ENCODE measurements around the gene DNAJC10. TPM values are rescaled to one million over a fixed set of nuclear protein-coding genes. Genes with fewer than 3 reads are reported as not detected.

DNAJC10 gene
- total RNA-seq, 2 donors from 2014 or later = 42.8 to 52.9 TPM

GRCh38 chr2:182831921-182832320 is 115.9 kb downstream of the DNAJC10 start:
- no peaks in the 10 kb centered on the region for H3K27me3 ChIP-seq (replicated peaks; ENCODE audit: insufficient read depth)
- intact Hi-C loops (cut with DNase I) = no loop called here
- H3K4me3 ChIP-seq = no peak overlapping the region
- no peak overlapping the region for H3K27ac ChIP-seq
- no peak for TF ChIP-seq POLR2A (IDR thresholded peaks at IDR 0.05)
- no peak for TF ChIP-seq POLR2AphosphoS5 (IDR thresholded peaks at IDR 0.05)
- no peak for TF ChIP-seq CTCF (IDR thresholded peaks at IDR 0.05)
- DNase-seq (ENCODE audit: low spot score) = no peak
- H3K4me1 ChIP-seq (replicated peaks) = no peaks in the 10 kb centered on the region
- no peaks in the 10 kb centered on the region for H3K36me3 ChIP-seq
- WGBS = 63% methylated on average over 3 of the region's 3 CpGs
- H3K9me3 ChIP-seq = no peaks in the 10 kb centered on the region

DNA sequence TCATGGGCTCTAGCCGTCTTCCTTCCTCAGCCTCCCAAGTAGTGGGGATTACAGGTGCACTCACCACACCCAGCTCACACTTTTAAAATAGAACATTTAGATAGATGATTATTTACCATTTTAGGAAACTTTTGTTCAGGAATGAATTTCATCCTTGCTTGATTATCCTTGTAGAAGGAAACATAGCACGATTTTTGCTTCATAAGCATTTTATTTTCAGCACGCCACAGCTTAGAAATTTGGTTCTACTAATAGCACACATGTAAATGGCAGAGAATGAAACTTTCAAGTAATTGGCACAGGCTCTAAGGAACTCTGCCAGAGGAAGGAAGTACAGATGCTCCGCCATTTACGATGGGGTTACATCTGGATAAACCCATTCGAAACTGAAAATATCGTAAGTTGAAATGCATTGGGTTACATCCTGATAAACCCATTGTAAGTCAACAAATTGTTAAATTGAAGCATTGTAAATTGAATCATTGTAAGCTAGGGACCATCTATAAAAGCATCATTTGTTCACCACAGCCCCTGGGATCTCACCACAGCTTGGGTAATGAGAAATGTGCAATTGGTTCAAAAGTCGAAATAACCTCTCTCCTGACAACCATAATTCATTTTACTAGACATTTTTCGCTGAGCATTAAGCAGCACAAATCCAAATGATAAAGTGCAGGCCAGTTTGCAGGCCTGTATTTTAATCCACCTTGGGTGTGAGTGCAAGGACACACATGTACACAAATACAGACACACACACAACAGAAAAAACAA is 117.2 kb downstream of the DNAJC10 start:
- Histone ChIP-seq H3K36me3 (no peaks in the 10 kb centered on the region), H3K27me3 (replicated peaks; ENCODE audit: insufficient read depth) (no peaks in the 10 kb centered on the region), H3K27ac (no peak overlapping the region), H3K4me3 (no peak overlapping the region), H3K9me3 (no peaks in the 10 kb centered on the region), H3K4me1 (replicated peaks) (no peaks in the 10 kb centered on the region)
- TF ChIP-seq POLR2AphosphoS5 (IDR thresholded peaks at IDR 0.05) (no peak), POLR2A (IDR thresholded peaks at IDR 0.05) (no peak), CTCF (IDR thresholded peaks at IDR 0.05) (no peak)
- intact Hi-C loops (cut with DNase I) = no loop called here
- 89% methylated on average over 9 of the region's 9 CpGs for WGBS
- DNase-seq (ENCODE audit: low spot score) = no peak

DNA sequence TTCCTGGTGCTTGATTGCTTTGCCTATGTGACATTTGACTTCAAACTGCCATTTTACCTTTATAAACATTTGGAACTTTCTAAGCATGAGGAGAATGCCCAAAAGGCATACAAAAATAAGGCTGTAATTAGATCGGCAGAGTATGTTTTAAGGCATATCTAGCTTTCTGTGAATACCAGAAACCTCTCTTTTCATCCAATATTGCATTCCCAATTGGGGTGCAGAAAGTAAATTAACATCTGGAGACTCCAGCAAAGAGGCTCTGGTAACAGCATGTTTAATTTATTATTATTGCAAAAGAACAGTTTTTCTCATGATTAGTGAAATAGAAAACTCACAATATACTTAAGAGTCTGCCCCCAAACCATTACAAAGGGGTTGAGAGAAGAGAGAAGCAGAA is 118.2 kb downstream of the DNAJC10 start:
- Histone ChIP-seq H3K9me3 (no peaks in the 10 kb centered on the region), H3K27me3 (replicated peaks; ENCODE audit: insufficient read depth) (no peaks in the 10 kb centered on the region), H3K4me1 (replicated peaks) (no peaks in the 10 kb centered on the region), H3K27ac (no peak overlapping the region), H3K4me3 (no peak overlapping the region), H3K36me3 (no peaks in the 10 kb centered on the region)
- intact Hi-C loops (cut with DNase I) = no loop called here
- DNase-seq (ENCODE audit: low spot score) = no peak
- 74% methylated on average over 1 of the region's 1 CpG for WGBS
- no peak for TF ChIP-seq CTCF (IDR thresholded peaks at IDR 0.05)
- no peak for TF ChIP-seq POLR2A (IDR thresholded peaks at IDR 0.05)
- TF ChIP-seq POLR2AphosphoS5 (IDR thresholded peaks at IDR 0.05) = no peak

DNA sequence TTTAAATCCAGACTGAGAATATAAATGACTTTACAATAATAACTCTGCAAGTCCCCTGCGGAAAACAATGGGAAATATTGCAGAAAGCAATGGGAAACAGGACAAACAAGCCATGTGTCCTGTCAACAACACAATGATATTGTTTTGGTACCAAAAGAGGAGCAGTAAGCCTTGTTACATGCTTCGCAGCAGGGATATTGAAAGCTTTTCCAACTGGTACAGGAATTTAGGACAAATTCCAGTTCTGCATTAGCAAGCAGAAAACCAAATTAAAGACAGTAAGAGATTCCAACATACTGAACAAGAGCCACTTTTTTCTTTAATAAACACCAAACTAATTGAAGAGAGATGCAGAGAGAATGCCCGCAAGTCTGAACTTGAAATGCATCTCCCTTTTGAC is 120.4 kb downstream of the DNAJC10 start:
- Histone ChIP-seq H3K27me3 (replicated peaks; ENCODE audit: insufficient read depth) (no peaks in the 10 kb centered on the region), H3K27ac (no peak overlapping the region), H3K4me3 (no peak overlapping the region), H3K36me3 (no peaks in the 10 kb centered on the region), H3K4me1 (replicated peaks) (no peaks in the 10 kb centered on the region), H3K9me3 (no peaks in the 10 kb centered on the region)
- no peak for DNase-seq (ENCODE audit: low spot score)
- intact Hi-C loops (cut with DNase I) = no loop called here
- no peak for TF ChIP-seq CTCF (IDR thresholded peaks at IDR 0.05)
- no peak for TF ChIP-seq POLR2A (IDR thresholded peaks at IDR 0.05)
- no peak for TF ChIP-seq POLR2AphosphoS5 (IDR thresholded peaks at IDR 0.05)
- 56% methylated on average over 3 of the region's 3 CpGs for WGBS

Small RNAs within 50 kb of the gene (small RNA-seq; reads per million reads assigned to genes)
- 0 reads per million in 2 donors for gene RF00019

Other genes starting within 250 kb of the DNAJC10 start
- 1 to 10 TPM in 1 of 2 donors, under 1 TPM in 1; 0.91 to 7.6 TPM for gene FRZB, start 150.4 kb downstream of the DNAJC10 start, total RNA-seq

All from prostate gland (tissue), 2 donors.